ENCODE measurements around the gene CAMTA1. TPM values are rescaled to one million over a fixed set of nuclear protein-coding genes. Genes with fewer than 3 reads are reported as not detected.
"Not testable (repeated sequence)": the region's sequence is repeated elsewhere in the genome, so short reads cannot be mapped to it uniquely, and the experiment has no call there.

Gene CAMTA1
- total RNA-seq, 2 donors from 2014 or later: 100 to 102 TPM

DNA sequence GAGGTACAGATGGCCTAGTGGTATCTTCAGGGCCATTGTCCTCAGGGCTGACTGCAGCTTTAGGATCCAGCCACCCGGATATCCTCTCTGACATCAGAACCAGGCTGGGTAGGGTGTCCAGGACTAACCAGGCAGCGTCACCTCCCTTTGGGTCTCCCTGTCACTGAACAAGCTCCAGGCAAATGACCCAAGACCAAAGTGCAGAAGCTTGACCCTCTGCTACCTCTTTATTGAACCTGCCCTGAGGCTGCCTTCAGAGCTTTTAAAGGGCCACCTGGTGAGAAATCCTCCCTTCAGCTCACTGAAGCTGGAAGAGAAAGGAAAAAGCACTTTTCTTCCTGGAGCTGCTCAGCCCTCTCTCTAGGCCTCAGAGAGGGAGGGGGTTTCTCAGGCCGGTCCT is 906.8 kb downstream of the CAMTA1 start:
- Histone ChIP-seq H3K27me3 (replicated peaks; ENCODE audit: insufficient read depth) (no peaks in the 10 kb centered on the region), H3K27ac (no peak overlapping the region), H3K36me3 (no peaks in the 10 kb centered on the region), H3K9me3 (no peaks in the 10 kb centered on the region), H3K4me1 (replicated peaks) (no peaks in the 10 kb centered on the region), H3K4me3 (no peak overlapping the region)
- no peak for TF ChIP-seq POLR2AphosphoS5 (IDR thresholded peaks at IDR 0.05)
- TF ChIP-seq, protein P1, sequence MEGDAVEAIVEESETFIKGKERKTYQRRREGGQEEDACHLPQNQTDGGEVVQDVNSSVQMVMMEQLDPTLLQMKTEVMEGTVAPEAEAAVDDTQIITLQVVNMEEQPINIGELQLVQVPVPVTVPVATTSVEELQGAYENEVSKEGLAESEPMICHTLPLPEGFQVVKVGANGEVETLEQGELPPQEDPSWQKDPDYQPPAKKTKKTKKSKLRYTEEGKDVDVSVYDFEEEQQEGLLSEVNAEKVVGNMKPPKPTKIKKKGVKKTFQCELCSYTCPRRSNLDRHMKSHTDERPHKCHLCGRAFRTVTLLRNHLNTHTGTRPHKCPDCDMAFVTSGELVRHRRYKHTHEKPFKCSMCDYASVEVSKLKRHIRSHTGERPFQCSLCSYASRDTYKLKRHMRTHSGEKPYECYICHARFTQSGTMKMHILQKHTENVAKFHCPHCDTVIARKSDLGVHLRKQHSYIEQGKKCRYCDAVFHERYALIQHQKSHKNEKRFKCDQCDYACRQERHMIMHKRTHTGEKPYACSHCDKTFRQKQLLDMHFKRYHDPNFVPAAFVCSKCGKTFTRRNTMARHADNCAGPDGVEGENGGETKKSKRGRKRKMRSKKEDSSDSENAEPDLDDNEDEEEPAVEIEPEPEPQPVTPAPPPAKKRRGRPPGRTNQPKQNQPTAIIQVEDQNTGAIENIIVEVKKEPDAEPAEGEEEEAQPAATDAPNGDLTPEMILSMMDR (IDR thresholded peaks at IDR 0.05): no peak
- TF ChIP-seq POLR2A (IDR thresholded peaks at IDR 0.05): no peak
- WGBS: 95% methylated on average over 3 of the region's 3 CpGs
- intact Hi-C loops (cut with DNase I): no loop called here
- no peak for DNase-seq (ENCODE audit: low spot score)

DNA sequence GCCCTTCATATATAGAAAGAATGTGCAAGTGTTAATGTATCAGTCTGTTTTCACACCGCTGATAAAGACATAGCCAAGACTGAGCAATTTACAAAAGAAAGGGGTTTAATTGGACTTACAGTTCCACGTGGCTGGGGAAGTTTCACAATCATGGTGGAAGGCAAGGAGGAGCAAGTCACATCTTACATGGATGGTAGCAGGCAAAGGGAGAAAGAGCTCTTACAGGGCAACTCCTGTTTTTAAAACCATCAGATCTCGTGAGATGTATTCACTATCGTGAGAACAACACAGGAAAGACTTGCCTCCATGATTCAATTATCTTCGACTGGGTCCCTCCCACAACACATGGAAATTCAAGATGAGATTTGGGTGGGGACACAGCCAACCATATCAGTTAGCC is 907.8 kb downstream of the CAMTA1 start:
- 91% methylated on average over 5 of the region's 5 CpGs for WGBS
- DNase-seq (ENCODE audit: low spot score); intact Hi-C loops (cut with DNase I): not testable (repeated sequence)

DNA sequence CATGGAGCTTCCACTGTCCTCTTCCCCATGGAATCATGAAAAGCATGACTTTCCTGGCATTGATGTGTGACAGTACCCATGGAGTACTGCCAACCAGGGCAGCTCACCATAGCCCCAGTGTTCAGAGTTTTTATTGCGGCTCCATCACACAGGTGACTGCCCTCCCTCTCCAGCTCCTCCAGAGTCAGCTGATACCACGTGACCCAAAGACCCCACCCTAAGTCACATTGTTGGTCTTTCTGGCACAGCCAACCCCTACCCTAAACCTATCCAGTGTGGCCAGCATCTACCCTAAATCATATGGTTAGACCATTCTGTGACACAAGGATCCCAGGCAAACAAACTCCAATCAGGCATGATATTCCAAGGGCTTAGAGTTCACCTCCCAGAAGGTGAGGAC is 908.4 kb downstream of the CAMTA1 start:
- no peaks in the 10 kb centered on the region for H3K27me3 ChIP-seq (replicated peaks; ENCODE audit: insufficient read depth)
- TF ChIP-seq POLR2AphosphoS5 (IDR thresholded peaks at IDR 0.05): no peak
- TF ChIP-seq, protein P1 (IDR thresholded peaks at IDR 0.05): no peak
- no peak for TF ChIP-seq POLR2A (IDR thresholded peaks at IDR 0.05)
- no peak for DNase-seq (ENCODE audit: low spot score)
- no peaks in the 10 kb centered on the region for H3K9me3 ChIP-seq
- H3K4me1 ChIP-seq (replicated peaks): no peaks in the 10 kb centered on the region
- H3K4me3 ChIP-seq: no peak overlapping the region
- H3K27ac ChIP-seq: no peak overlapping the region
- no peaks in the 10 kb centered on the region for H3K36me3 ChIP-seq
- 42% methylated on average over 2 of the region's 2 CpGs for WGBS
- intact Hi-C loops (cut with DNase I): no loop called here

More for the DNA sequence above, 907.8 kb downstream of the CAMTA1 start:
- H3K27me3 ChIP-seq (replicated peaks; ENCODE audit: insufficient read depth); H3K4me1 ChIP-seq (replicated peaks); H3K36me3 ChIP-seq; H3K4me3 ChIP-seq; H3K9me3 ChIP-seq; H3K27ac ChIP-seq: not testable (repeated sequence)

DNA sequence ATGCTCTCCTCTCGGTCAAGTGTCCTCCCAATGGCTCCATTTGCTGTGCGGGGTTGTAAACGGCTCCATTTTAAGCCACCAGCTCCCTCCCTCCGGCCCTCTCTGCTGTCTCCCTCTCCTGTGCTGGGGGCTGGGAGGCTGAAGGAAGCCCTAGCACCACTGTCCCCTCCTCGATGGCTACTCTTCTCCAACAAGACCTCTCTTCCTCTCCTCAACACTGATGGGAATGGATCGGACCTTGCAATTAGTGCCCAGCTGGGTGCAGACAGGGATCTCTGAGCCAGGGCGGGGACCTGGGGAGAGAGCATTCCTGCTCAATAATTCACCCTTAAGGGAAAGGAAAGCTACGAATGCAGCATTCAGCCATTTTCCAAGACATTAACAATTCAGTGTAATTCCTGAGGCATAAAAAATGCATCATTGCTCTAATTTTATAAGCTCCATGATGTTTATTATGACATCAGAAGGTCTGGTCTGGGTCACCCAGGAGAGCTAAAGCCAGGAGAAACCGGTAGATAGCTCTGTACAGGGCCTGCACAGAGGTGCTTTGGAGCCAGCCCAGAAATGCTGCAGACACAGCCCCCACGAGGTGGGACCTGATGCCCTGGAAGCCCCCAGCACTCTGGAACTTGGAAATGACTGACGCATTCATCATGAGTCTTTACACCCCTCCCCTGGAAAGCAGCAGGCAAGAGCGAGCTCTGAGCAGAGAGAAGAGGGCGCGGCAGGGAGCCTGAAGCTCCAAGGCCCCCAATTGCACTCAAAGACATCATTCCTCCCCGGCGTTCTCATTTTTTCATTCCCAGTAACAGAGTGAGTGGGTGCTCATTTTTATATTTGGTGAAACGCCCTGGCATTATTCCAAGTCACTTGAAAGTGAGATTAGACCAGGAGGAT is 909.6 kb downstream of the CAMTA1 start:
- H3K36me3 ChIP-seq: no peaks in the 10 kb centered on the region
- no peak overlapping the region for H3K4me3 ChIP-seq
- intact Hi-C loops (cut with DNase I): no loop called here
- no peak overlapping the region for H3K27ac ChIP-seq
- H3K9me3 ChIP-seq: no peaks in the 10 kb centered on the region
- 66% methylated on average over 17 of the region's 17 CpGs for WGBS
- no peaks in the 10 kb centered on the region for H3K4me1 ChIP-seq (replicated peaks)
- TF ChIP-seq POLR2AphosphoS5 (IDR thresholded peaks at IDR 0.05) (no peak), POLR2A (IDR thresholded peaks at IDR 0.05) (no peak)
- TF ChIP-seq, protein P1 (IDR thresholded peaks at IDR 0.05): no peak
- no peaks in the 10 kb centered on the region for H3K27me3 ChIP-seq (replicated peaks; ENCODE audit: insufficient read depth)
- DNase-seq (ENCODE audit: low spot score): no peak

DNA sequence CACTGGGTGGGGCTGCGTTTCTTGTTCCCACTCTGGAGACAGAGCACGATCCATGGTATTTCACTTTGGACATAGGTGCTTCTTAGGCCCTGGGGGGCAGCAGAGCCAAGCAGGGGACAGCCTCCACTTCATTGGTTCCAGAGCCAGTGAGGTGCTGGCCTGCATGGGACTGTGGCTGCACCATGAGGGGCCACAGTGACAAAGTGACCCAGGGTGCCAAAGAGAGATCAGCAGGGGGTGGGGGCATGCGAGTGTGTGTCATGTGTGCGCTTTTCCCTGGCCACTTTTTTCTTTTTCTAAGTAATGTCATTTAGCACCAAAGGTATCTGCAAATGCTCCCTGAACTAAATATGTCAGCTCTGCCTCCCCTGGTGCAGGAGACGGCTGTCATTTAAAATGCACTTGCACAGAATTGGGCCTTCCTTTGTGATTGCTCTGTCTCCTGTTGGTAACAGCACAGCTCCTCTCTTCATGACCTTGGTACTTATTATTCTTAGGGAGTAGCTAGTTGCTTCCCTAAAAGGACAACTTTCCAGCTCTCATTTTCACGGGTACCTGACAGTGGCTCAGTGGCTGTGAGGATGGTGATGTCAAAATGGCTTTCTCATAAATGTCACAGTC is 910.4 kb downstream of the CAMTA1 start:
- Histone ChIP-seq H3K36me3 (no peaks in the 10 kb centered on the region), H3K4me1 (replicated peaks) (no peaks in the 10 kb centered on the region), H3K9me3 (no peaks in the 10 kb centered on the region), H3K4me3 (no peak overlapping the region), H3K27ac (no peak overlapping the region), H3K27me3 (replicated peaks; ENCODE audit: insufficient read depth) (no peaks in the 10 kb centered on the region)
- intact Hi-C loops (cut with DNase I): no loop called here
- DNase-seq (ENCODE audit: low spot score): no peak
- 74% methylated on average over 6 of the region's 6 CpGs for WGBS
- no peak for TF ChIP-seq POLR2A (IDR thresholded peaks at IDR 0.05)
- no peak for TF ChIP-seq POLR2AphosphoS5 (IDR thresholded peaks at IDR 0.05)
- TF ChIP-seq, protein P1 (IDR thresholded peaks at IDR 0.05): no peak

All from prostate gland (tissue), 2 donors.